Measurements from ENCODE around the gene COASY.

The COASY gene

DNA sequence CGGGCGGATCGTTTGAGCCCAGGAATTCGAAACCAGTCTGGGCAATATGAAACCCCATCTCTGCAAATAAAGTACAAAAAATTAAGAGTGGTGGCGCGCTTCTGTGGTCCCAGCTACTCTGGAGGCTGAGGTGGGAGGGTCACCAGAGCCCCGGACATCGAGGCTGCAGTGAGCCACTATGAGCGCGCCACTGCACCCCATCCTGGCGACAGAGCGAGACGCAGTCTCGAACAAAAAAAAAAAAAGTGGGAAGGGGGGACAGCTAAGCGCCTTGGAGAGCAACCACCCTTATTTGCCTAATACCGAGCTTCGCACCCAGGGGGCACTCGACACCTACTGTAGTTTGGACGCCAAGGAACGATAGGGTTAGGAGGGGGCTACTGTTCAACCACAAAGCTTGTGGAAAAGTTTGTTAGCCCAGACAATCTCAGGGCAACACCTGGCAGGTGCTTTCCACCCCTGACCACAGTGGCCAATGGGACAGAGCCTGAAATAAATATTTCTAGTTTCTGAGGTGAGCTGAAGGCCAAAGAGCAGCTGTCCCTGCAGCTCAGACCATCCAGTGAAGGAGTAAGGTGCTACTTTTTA is 16.4 kb downstream of the COASY start:
- peak; percentile 94 for DNase-seq

DNA sequence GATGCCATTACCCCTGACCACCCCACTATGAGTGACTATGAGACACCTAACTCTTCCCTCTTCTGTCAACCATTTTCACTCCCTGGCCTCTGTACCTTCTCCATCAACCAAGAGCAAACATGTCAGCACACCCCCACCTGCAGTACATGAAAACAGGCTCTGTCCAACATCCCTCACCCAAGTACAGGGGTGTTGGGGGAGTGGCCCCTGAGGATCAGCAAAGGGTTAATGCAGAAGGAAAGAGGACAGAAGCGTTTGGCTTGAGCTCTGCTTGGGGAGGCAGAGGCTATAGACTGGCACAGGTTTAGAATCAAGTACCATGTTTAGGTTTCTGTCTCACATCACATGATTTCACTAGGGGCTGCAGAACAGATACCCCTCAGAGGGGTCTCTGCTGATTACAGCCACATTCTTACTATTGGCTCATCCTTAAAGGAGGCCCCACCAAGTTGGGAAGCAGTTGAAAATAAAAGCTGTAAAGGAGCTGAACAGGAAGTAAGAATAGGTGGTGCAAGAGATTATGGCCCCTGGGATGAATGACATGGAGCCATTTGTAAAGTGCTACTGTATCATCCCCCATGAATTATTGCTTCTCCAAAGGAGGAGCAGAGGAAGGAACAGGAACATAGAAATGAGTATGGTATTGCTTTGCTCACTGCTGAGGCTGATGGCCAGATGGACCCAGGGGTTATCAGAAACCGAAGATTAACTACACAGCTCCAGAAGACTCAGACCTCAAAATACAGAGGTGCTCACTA is 18.0 kb downstream of the COASY start:
- DNase-seq = no peak

DNA sequence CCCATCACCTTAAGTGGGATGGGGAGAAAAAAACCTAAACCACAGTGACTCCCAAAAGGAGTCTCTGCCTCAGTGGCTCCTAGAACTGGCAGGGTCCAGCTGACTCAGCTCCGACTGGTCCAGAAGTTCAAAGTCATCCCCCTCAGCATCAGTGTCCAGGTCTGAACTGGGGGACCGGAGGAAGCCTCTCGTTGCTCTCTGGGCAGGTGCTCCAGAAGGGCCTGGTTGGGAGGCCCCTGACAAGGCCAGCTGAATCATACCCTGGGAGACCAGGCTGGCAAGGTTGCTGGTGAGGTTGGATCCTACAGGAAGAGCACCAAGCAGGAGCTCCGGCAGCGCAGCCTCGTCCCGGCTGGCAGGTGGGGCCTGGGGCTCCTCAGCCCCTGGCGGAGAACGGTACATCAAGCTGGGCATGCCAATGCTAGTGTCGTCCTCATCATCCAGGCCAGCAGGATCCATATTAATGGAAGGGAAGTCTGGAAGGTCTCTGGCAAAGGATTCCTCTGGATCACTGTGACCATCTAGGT is 19.9 kb downstream of the COASY start:
- DNase-seq = no peak

DNA sequence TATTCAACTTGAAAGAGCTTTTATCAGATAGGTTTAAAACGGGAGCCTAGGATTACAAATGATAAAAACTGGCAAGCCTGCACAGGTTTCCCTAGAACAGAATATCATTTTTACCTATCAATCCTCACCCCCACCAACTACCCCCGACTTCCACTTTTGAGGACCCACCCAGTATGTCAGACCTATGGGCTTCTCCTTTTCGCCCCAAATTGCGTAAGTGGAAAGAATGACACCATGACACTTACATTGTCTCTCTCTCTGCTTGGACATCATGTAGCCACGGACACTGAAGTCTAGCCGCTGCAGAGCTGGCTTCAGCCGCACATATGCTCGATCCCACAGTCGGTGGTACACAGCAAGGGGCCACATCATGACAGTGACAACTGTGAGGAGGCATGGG is 22.9 kb downstream of the COASY start:
- no peak for DNase-seq

DNA sequence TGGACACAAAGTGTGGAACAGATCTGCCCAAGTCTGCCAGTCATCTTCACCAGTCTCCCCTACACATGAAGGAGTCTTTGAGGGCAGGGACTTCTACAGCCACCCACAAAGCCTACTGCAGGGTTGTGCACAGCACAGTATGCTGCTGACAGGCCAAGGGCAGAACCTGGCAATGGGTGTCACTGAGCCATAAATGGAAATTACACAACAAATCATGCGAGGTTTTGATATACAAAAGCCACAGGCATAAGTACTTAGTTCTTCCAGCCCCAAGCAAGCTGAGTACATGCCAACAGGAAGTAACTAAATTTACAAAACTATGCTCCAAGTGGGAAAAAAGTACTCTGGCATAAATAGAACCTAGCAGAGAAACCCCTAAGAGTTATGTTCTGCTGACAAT is 23.4 kb downstream of the COASY start:
- DNase-seq = no peak

DNA sequence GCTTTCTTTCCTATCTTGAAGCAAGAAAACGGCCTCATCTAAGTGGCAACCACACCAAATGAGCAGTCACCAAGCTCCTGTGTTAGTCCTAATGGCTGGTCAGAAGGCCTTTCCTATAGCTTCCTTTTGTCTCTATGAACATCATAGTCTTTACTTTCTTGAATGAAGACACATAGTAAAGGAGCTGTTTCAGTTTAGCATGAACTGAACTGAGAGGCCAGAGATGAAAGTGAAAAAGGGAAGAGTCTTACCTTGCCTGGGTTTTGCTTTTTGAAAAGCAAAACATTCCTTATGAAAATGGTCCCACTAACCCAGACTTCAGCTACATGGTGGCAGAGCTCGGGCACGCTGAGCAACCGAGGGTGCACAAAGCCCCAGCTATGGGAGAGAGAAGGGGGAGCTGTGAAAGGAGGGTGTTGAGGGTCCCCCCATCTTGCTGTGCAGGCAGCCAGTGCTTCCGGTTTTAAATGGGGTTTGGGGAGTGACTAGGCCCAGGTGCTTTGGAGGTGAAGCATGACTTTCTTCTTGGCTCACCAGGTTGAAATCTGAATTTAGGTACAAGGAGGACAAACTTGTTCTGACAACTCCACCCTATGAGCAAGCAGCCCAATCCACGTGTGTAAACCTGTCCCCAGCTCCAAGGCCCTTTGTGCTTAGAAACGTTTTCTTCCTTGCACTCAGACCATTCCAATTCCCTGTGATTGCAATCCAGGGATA is 24.7 kb downstream of the COASY start:
- peak; percentile 19 for DNase-seq

DNA sequence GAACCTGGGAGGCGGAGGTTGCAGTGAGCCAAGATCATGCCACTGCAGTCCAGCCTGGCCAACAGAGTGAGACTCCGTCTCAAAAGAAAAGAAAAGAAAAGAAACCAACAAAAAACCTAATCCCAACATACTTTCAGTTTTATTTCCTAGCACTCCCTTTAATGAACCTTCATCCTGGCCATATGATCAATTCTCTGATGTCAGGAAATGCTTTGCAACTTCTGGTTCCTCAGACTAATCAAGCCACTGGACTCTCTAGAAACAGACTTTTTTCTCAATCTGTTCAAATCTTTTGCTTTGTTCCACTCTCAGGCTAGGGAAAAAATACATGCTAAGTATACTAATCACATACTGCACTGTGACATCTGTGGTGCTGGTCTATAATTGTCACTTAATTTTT is 28.9 kb downstream of the COASY start:
- DNase-seq = no peak

DNA sequence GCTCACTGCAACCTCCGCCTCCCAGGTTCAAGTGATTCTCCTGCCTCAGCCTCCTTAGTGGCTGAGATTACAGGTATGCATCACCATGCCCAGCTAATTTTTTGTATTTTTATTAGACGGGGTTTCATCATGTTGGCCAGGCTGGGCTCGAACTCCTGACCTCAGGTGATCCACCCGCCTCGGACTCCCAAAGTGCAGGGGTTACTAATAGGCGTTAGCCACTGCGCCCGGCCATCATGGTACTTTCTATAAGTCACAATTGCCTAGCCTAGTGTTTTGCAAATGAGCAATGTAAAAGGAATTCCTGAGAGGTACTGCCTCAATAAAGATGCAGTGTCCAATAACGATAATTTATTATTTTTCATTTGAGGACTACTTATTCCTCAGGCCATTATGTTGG is 29.5 kb downstream of the COASY start:
- no peak for DNase-seq

DNA sequence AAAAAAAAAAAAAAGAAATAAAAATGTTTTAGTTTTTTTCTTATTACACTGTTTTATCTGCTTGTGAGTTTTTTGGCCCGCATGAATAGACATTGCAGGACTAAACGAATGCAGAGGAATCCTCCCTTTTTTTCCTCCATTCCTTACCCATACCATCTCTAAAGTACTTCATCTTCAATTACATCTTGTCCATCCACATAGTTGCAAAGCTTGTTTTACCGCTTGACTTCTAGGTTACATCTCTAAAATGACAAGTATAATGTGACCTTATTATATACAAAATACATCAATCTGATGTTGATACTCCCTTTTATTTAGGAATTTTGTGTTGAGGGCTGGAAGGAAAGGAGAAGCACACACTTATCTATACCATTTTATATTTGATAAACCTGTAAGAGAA is 34.4 kb downstream of the COASY start:
- no peak for DNase-seq

DNA sequence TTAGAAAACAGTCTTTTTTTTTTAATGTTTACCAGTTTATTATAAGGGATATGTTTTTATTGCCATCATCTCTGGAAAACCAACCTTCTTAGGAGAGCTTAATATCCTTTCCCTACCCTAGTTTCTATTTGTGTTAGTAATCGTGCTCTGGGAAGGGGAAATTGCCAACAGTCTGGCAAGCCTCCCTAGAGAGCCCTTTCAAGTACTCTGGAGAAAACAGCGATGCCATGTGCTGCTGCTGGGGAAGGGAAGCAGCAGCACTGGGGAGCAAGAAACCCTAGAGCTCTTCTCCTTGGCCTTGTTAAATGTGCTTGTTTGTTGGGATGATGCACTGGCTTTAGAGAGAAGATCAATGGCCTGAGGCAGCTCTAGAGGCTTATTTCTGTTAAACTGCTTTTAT is 37.0 kb downstream of the COASY start:
- no peak for DNase-seq

DNA sequence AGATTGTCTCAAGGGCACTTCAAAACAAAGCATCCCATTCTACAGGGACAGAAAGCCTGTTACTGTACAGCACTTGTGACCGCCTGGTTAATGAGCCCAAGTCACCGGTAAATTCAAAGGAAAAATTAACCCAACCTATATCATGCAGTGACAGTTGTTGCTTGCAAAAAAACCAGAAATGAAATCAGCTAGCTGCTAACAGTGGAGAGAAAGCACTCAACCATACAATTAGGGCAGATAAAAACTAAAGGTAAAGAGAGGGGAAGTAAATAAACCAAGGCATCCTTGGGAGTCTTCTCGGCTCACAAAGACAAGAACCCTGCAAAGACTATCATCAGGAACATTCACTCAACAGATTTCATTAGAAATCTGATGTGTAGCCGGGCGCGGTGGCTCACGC is 41.4 kb downstream of the COASY start:
- no peak for DNase-seq

DNA sequence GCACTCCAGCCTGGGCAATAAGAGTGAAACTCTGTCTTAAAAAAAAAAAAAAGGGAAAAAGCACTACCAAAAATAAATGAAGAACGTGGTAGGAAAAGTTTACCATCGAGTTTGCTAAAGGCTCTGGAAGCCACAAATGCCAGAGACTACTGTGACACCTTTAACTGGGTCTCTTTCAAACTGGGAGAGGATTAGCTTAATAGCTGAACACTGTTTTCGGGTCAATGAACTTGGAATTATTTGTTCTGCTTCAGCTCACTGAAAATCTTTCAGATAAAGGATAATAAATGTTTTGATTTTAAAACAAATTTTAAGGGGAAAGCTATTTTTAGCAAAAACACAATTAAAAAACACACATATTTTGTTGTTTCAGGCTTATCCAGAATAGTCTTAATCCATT is 45.8 kb downstream of the COASY start:
- DNase-seq = no peak

DNA sequence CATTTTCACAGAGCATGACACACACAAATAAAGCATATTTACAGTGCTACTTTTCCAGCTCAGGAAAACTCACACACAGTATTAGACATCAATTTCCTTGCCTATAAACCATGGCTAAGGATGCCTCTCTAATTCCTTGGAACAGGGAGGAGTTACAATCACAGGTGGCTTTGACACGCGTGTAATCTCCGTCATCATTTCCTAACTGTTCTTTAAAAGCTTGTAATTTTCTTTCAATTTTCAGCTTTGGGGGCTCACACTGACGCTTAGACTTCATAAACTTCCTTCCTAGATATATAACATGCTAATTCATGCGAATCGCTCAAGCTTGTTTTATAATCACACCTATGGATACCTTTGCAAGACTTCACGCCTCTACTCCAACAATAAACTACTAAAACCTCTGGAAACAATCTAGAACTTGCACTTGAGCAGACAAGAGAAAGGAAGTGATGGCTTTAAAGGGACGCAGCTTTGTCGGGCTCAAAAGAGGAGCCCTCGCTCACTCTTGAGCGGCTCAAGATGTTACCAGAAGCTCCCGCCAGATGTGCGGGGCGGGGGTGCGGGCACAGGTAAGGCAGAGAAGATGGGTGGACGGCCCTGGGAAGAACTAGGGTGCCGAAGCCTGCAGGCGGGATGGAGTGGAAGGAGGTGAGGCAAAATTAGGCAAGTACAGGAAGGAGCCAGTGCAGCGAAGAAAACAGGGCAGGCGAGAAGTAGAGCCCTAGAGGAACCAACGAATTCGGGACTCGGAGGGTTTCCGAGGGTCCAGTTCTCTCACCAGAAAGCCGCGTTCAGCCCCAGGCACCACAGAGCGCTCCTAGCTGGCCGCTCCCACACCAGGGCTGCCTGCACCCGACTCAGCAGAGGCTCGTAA is 46.6 kb downstream of the COASY start:
- DNase-seq = peak; percentile 38

DNA sequence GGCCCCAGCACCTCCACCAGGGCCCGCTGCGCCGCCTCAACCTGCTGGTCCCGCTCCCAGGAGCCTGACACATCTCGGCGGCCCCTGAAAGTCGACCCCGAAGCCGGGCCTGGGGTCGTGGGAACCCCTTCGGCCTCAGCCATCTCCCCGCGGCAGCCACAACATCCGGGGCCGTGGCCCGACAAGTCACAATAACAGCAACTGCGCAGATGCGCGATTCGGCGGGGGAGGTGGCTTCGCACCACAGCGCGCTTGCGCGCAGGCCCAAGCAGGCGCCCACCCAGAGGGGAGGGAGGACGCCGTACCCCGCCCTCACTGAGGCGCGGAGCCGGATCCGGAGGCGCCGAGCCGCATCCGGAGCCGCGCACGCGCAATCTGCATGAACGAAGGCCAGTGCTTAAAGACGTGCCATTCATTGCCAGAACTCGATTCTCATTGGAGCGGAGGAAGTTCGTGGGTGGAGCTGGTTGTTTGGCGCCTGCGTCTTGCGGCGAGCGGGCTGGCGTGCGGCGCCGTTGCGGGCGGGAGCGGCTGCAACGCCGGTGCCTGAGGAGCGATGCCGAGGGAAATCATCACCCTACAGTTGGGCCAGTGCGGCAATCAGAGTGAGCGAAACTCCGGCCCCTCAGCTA is 47.4 kb downstream of the COASY start, which contains the start of the genes RETREG3 and TUBG1:
Gene RETREG3 (minus strand): TSS at position 193 of the 632 bp plus-strand sequence. CDS start 50 bp downstream, at position 143.
Gene TUBG1 (plus strand): TSS at position 502 of the 632 bp plus-strand sequence. CDS start 55 bp downstream, at position 557.
- DNase-seq = peak; percentile 99

DNA sequence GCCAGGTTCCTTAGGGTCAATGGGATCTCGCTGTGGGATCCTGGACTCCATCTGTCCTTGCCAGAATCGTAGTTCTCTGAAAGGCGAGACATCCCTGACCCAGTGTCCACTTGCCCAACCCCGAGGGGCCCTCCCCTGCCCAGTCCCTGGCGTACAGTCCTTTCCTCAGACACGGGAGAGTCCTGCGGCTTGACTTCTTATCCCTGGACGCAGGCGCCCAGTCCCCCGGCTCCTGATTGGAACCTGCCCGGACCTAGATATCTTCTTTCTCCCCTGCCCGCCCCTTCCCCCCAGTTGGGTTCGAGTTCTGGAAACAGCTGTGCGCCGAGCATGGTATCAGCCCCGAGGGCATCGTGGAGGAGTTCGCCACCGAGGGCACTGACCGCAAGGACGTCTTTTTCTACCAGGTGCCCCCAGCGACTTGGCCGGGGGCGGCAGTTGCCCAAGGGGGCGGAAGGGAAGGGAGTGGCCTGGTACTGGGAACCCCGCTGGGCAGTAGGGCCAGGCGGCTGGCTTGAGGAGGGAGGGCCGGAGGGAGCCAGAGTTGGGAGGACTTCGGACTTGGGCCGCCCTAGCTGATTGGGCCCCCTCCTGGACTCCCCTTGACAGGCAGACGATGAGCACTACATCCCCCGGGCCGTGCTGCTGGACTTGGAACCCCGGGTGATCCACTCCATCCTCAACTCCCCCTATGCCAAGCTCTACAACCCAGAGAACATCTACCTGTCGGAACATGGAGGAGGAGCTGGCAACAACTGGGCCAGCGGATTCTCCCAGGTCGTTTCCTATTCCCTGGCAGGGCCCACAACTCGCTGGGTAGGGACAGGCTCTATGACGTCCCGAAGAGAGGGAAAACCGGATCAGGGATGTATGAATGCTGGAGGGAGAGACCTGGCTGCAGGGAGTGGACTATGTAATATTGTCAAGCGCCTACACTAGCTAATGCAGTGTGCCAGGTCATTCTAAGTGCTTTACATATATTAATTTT is 48.2 kb downstream of the COASY start:
- DNase-seq = peak; percentile 27

DNA sequence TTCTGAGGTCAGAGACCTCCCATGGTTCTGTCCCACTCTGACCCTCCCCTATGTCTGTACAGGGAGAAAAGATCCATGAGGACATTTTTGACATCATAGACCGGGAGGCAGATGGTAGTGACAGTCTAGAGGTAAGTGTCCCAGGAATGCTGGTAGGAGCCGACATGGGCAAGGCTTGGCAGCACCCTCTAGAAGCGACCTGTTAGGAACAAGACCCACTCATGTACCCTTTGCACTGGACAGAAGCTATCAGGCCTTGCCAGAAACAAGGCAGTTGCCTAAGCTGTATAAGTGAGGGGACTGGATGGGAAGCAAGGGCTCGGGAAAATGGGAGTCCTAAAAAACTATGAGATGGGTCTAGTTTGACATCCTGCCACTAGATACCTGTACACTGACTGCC is 50.1 kb downstream of the COASY start:
- no peak for DNase-seq

DNA sequence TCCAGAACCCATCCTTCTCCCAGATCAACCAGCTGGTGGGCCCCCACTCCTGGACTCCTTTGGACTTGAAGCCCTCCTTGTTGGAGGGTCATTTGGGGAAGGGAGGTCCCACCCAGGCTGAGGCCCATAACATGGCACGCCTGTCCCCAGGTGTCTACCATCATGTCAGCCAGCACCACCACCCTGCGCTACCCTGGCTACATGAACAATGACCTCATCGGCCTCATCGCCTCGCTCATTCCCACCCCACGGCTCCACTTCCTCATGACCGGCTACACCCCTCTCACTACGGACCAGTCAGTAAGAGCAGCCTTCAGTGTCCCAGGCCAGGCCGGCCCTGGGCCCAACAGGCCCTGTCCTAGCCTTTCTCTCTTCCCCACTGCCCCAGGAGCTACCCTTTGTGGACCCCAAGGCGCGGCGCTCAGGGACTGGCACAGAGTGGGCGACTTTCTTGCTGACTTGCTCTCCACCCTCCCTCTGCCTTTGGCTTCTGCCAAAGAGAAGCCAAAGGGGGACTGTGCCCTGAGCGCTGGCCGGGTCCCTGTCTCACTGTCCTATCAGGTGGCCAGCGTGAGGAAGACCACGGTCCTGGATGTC is 51.8 kb downstream of the COASY start:
- no peak for DNase-seq

Data from RPMI8226 (cell line).